Stimulated activated CD4-positive, alpha-beta T cell treated with anti-CD3 and anti-CD28 coated beads, TNF-alpha, amount 100 ng/mL, for 24 hours (primary cell): Measurements from ENCODE around the gene HOXC5.

ENCODE experiments used
- DNase-seq, 3 experiments: peaks; one replicate each; pipeline ENCODE4 v3.0.0-alpha.2; 2020; ENCODE audit warnings: low read depth in 3 of 3

HOXC5 gene

DNA sequence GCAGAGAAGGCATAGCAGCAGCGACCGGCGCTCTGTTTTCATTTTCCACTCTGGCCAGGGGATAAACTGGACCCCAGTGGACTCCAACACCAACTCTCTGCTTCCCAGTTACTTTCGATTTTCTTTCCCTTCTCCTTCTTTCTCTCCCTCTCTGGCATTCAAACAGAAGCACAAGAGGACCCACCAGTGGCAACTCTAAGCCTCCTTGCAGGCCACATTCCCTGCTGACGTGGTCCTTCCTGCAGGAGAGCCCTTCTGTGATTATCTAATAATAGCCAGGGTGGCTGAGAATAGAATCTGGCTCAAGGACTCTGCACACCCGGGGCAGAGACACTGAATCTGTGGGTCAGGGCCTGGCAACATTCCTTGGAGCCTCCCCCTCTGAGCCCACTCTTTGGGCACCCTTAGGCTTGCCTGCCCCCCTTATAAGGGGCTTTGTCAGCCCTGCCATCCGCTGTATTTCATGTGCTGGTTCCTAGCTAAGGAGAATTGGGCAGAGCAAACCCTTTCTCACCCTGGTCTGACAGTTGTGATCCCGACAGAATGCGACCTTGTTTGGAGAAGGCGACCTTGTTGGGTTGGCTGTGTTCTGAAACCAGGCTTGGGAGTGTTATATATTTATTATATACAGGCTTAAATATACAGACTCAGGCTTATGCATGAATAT, 12.8 kb upstream of the HOXC5 start:
- no peak for DNase-seq

DNA sequence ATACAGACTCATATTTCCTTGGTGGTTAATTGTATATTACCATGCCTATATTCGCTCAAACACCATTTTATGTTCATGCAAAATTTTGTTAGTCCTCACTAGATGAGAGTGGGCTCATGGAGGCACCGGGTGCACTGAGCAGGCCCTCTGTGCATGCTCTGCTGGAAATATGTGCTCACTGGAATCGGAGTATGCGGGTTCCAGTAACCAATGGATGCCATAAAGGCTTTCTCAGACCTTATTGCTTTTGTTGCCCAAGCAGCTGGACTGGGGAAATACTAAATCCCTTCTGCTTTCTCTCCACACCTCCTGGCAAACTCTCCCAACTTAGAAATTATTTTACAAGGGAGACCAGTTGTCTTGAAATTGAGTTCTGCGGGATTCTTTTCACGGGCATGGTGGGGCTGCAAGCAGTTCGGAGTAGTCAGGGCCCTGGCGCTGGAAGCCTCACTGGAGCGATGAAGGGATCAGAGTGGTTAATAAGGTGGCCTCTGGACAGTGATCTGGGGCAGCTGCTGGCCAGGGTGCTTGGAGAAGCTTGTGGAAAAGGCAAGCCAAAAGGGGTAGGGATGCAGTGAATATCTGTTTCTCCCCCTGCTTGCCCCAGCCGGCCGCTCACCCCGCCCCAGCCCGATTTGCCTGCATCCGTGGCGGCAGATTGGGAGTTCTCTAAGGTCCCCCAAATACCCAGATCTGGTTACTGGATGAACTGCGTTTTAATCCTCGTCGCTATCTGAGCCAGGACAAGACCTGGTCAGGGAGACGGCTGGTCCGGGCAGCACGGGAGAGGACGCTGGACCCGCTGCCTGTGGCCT, 12.1 kb upstream of the HOXC5 start:
- no peak for DNase-seq

GRCh38 chr12:54021432-54022013, 11.3 kb upstream of the HOXC5 start:
- DNase-seq = no peak

GRCh38 chr12:54022960-54023884, 9.6 kb upstream of the HOXC5 start:
- DNase-seq = no peak

DNA sequence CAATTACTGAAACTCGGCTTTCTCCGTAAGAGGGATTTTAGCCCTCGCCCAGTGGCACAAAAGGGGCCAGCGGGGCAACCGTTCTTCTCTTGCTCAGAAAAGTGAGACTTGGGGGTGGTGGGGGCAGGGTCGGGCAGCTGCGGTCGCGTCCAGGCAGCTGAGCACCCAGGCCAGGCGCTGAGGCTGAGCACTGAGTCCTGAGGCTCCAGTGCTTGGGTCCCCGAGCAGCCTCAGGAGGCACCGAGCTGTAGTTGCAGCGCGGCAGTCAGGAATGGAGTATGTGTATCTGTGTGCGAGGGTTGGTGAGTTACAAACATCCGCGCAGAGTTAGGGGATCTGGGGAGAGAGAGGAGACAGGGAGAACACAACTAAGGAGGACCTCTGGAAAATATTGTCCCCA, 8.7 kb upstream of the HOXC5 start:
- no peak for DNase-seq

DNA sequence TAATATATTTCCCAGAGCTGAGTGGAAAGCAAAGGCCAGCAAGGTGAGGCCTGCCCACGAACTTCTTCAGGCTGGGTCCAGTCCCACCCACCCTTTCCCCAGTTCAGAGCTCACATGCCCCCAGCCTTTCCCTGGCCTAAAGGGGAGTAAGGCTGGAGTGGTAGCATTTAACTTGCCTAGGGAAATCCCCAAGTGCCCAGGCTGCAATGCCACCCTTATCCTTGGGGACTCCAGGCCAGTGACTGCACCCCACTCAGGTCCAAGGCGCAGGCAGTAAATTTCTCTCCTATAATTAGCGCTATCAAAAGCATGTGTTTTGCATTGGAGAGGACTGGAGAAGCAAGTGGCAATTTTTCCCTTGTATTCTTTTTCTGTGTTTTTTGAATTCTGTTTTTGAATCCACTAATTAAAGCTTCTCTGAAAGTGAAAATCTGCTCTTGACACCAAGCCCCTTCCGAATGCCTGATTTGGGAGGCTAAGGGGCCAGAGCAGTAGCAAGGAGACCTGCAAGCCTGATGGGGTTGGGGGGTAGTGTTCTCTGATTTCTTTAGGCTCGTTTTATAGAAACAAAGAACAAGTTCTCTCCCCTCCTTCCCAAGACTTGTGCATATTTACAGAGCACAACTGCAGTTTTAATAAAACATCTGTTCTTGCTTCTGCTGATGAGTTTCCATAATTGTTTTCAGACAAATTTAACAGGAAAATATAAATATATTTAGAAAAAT, 8.1 kb upstream of the HOXC5 start:
- DNase-seq = no peak

- no peak for DNase-seq
Measured at GRCh38 chr12:54025499-54026405, 7.1 kb upstream of the HOXC5 start.

DNA sequence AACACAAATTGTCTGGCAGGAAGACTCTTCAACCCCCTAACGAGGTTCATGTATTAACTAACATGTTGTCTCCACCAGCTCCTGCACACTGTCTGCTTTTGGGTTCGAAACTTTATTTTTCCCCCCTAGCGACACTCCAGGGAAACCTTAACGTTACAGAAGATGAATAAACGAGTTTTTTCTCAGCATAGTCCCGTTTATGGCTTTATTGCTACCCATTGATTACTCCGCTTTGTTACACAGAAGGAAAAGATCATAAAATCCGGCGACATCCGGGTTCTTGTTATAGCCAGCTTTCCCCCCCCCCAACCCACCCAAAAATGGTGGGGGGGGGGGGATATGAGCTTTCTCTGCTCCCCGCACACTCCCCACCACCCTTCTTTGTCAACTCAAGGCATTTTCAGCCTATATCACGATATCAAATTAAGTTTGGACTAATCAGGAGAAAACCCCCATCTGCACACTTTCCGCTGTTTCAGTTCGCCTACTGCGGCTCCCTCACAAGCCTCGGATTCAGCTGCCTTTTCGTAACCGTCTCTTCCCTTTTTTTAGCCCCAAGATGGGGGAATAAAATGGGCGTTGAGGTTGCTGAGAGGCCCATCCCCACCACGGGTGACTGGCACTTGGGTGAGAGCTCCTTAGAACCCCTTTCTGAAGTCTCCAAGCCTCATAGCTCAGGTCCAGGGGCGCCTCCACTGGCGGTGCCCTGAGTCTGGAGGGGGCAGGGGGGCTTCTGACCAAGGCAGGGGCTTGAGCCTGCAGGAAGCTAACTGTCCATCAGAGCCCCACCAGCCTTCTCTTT, 6.0 kb upstream of the HOXC5 start:
- no peak for DNase-seq

GRCh38 chr12:54027442-54027786, 5.4 kb upstream of the HOXC5 start:
- no peak for DNase-seq

GRCh38 chr12:54028314-54029201, 4.3 kb upstream of the HOXC5 start, which contains the start of gene HOXC6:
Gene HOXC6, plus strand, starts transcription at chr12:54028440. Its CDS starts 82 bp downstream, at chr12:54028522.
- DNase-seq = no peak

GRCh38 chr12:54029529-54030441, 3.1 kb upstream of the HOXC5 start:
- no peak for DNase-seq

GRCh38 chr12:54030442-54030801, 2.4 kb upstream of the HOXC5 start:
- no peak for DNase-seq

GRCh38 chr12:54030889-54031471, 1.9 kb upstream of the HOXC5 start:
- DNase-seq = no peak

DNA sequence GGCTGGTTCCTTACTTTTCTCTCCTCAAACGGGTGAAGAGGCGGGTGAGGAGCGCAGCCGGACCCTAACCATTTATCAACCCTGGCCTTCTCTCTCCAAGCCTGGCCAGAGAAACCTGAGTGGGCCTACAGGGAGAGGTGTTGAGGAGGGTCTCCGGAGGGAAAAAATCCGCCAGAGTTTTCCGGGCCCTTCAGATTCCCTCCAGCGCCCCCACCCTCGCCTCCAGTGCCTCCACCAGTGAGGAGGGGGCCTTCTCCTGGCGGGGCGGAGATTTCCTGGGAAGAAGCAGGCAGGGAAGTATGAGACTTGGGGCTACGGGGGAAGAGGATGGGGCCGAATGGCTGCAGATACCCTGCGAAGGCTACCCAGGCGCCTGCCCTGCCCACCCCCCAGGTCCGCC, 1.4 kb upstream of the HOXC5 start:
- no peak for DNase-seq

GRCh38 chr12:54032086-54032619, 697 bp upstream of the HOXC5 start:
- no peak for DNase-seq

GRCh38 chr12:54033106-54033979, 493 bp downstream of the HOXC5 start:
- DNase-seq = no peak
